Caco-2 (cell line): ENCODE results near the gene DARS1. TPM values are rescaled to one million over a fixed set of nuclear protein-coding genes. Genes with fewer than 3 reads are reported as not detected.

Experiments
- BruUV-seq: library from RNA; stranded (reverse); fragments of 400-500 nt; replicated peaks from 2 replicates; lab custom pipeline; 2021; lab: Mats Ljungman, UMichigan
- CTCF ChIA-PET: fragments of 300-600 bp; sonication (Branson Sonifier 250); formaldehyde crosslinking; loops from one replicate; lab custom pipeline; 2022; ENCODE audit warnings: antibody characterized with exemption; lab: Charles Lee
- POLR2A ChIA-PET: fragments of 300-600 bp; sonication (Branson Sonifier 250); formaldehyde crosslinking; loops from one replicate; lab custom pipeline; 2022; ENCODE audit warnings: antibody characterized with exemption; lab: Charles Lee
- DNase-seq, 2 experiments: peaks; one replicate each; pipeline versions ENCODE4 v3.0.0 to v3.0.0-alpha.2; 2020 to 2022
- H3K27me3 ChIP-seq: replicated peaks from 2 replicates; pipeline ENCODE4 v1.6.0; 2011; ENCODE audit warnings: low read length; ENCODE audit not compliant: control insufficient read depth, insufficient read depth
- H3K36me3 ChIP-seq: 2 replicates; pipeline ENCODE4 v1.5.1; 2011; ENCODE audit warnings: low read length; ENCODE audit not compliant: control insufficient read depth, insufficient read depth
- H3K4me1 ChIP-seq: fragments of 250-450 bp; sonication (Bioruptor Pico); 2 replicates; pipeline ENCODE4 v1.5.1; 2020; ENCODE audit warnings: mild to moderate bottlenecking
- H3K4me3 ChIP-seq: 2 replicates; pipeline ENCODE4 v1.5.1; 2011; ENCODE audit warnings: low read depth, mild to moderate bottlenecking, control low read depth, low read length
- H3K9me3 ChIP-seq: fragments of 250-450 bp; sonication (Bioruptor Pico); 2 replicates; pipeline ENCODE4 v1.5.1; 2020; ENCODE audit warnings: mild to moderate bottlenecking, moderate library complexity
- H3K27ac Mint-ChIP-seq: one replicate; pipeline ENCODE4 v1.8.0; 2022; ENCODE audit warnings: mixed read lengths; ENCODE audit not compliant: unreplicated experiment
- H3K27me3 Mint-ChIP-seq: one replicate; pipeline ENCODE4 v1.8.0; 2022; ENCODE audit warnings: mixed read lengths; ENCODE audit not compliant: insufficient read depth, unreplicated experiment
- H3K36me3 Mint-ChIP-seq: one replicate; pipeline ENCODE4 v1.8.0; 2022; ENCODE audit warnings: mild to moderate bottlenecking, mixed read lengths; ENCODE audit not compliant: insufficient read depth, unreplicated experiment
- H3K4me1 Mint-ChIP-seq: one replicate; pipeline ENCODE4 v1.8.0; 2022; ENCODE audit warnings: low read depth, mixed read lengths; ENCODE audit not compliant: unreplicated experiment
- H3K4me3 Mint-ChIP-seq: one replicate; pipeline ENCODE4 v1.8.0; 2022; ENCODE audit warnings: mild to moderate bottlenecking, moderate library complexity, mixed read lengths; ENCODE audit not compliant: unreplicated experiment
- H3K9me3 Mint-ChIP-seq: one replicate; pipeline ENCODE4 v1.8.0; 2022; ENCODE audit warnings: mixed read lengths; ENCODE audit not compliant: unreplicated experiment
- intact Hi-C: fragments of 100-400 bp; cut with micrococcal nuclease; formaldehyde crosslinking; loops from one replicate; pipeline ENCODE4 v1.10.0; 2022; ENCODE audit not compliant: unreplicated experiment
- total RNA-seq: library from RNA; stranded (reverse); gene quantifications from 2 replicates; pipeline ENCODE4 v1.2.3, GENCODE V29; 2022
- TF ChIP-seq, protein P1 (sequence below), 2 experiments: fragments of 200-600 bp in 1 of 2; IDR thresholded peaks; 1 replicate in 1 of 2; 2 replicates in 1 of 2; pipeline versions ENCODE4 v1.5.1 to v1.8.0; 2011 to 2022; ENCODE audit warnings: antibody characterized with exemption in 1 of 2, control low read depth in 1 of 2, inconsistent platforms in 1 of 2, low read depth in 1 of 2, low read length in 1 of 2, mild to moderate bottlenecking in 1 of 2, moderate library complexity in 1 of 2; ENCODE audit not compliant: insufficient read depth in 1 of 2, severe bottlenecking in 1 of 2, unreplicated experiment in 1 of 2

DARS1 gene
- total RNA-seq, 1 experiment from 2014 or later, result 90.9 TPM

- Mint-ChIP-seq H3K36me3 (no peaks in the 10 kb centered on the region), H3K9me3 (no peaks in the 10 kb centered on the region), H3K4me1 (peaks cover 16% of the 10 kb centered on the region), H3K4me3 (no peak overlapping the region), H3K27ac (no peak overlapping the region), H3K27me3 (no peaks in the 10 kb centered on the region)
- ChIA-PET POLR2A (interaction anchor here (1.2 kb wide), 1 partner anchor 20 kb away, joined by 3 read pairs; the partner anchor contains the start of gene DARS1), CTCF (no interaction called here)
- TF ChIP-seq, protein P1, sequence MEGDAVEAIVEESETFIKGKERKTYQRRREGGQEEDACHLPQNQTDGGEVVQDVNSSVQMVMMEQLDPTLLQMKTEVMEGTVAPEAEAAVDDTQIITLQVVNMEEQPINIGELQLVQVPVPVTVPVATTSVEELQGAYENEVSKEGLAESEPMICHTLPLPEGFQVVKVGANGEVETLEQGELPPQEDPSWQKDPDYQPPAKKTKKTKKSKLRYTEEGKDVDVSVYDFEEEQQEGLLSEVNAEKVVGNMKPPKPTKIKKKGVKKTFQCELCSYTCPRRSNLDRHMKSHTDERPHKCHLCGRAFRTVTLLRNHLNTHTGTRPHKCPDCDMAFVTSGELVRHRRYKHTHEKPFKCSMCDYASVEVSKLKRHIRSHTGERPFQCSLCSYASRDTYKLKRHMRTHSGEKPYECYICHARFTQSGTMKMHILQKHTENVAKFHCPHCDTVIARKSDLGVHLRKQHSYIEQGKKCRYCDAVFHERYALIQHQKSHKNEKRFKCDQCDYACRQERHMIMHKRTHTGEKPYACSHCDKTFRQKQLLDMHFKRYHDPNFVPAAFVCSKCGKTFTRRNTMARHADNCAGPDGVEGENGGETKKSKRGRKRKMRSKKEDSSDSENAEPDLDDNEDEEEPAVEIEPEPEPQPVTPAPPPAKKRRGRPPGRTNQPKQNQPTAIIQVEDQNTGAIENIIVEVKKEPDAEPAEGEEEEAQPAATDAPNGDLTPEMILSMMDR (IDR thresholded peaks at IDR 0.05; ENCODE audit: insufficient read depth in 1 of 2, low read depth in 1 of 2, low read length in 1 of 2, severe bottlenecking in 1 of 2, unreplicated experiment in 1 of 2), result no peak
- no peak for DNase-seq
- no TSS peak for BruUV-seq
- intact Hi-C loops, result no loop called here
- H3K9me3 ChIP-seq, result no peaks in the 10 kb centered on the region
- peaks cover 16% of the 10 kb centered on the region for H3K4me1 ChIP-seq
- no peaks in the 10 kb centered on the region for H3K36me3 ChIP-seq
- H3K27me3 ChIP-seq, result no peaks in the 10 kb centered on the region
- no peak overlapping the region for H3K4me3 ChIP-seq
These were observed 20.2 kb upstream of the DARS1 start for GRCh38 chr2:136005462-136006196.

GRCh38 chr2:136004965-136005364, 19.5 kb upstream of the DARS1 start:
- Histone ChIP-seq H3K9me3 (no peaks in the 10 kb centered on the region), H3K4me1 (peaks cover 16% of the 10 kb centered on the region), H3K36me3 (no peaks in the 10 kb centered on the region), H3K27me3 (no peaks in the 10 kb centered on the region), H3K4me3 (no peak overlapping the region)
- no peak overlapping the region for H3K4me3 Mint-ChIP-seq
- H3K4me1 Mint-ChIP-seq, result peaks cover 16% of the 10 kb centered on the region
- CTCF ChIA-PET, result no interaction called here
- H3K36me3 Mint-ChIP-seq, result no peaks in the 10 kb centered on the region
- POLR2A ChIA-PET, result interaction anchor here (1.2 kb wide), 1 partner anchor 19 kb away, joined by 3 read pairs; the partner anchor contains the start of gene DARS1
- intact Hi-C loops, result no loop called here
- H3K9me3 Mint-ChIP-seq, result no peaks in the 10 kb centered on the region
- DNase-seq, result no peak
- TF ChIP-seq, protein P1 (IDR thresholded peaks at IDR 0.05; ENCODE audit: insufficient read depth in 1 of 2, low read depth in 1 of 2, low read length in 1 of 2, severe bottlenecking in 1 of 2, unreplicated experiment in 1 of 2), result no peak
- no TSS peak for BruUV-seq
- no peak overlapping the region for H3K27ac Mint-ChIP-seq
- no peaks in the 10 kb centered on the region for H3K27me3 Mint-ChIP-seq

- H3K27ac Mint-ChIP-seq, result no peak overlapping the region
- intact Hi-C loops, result no loop called here
- no peaks in the 10 kb centered on the region for H3K27me3 Mint-ChIP-seq
- DNase-seq, result no peak
- H3K4me3 ChIP-seq, result no peak overlapping the region
- peaks cover 4% of the 10 kb centered on the region for H3K4me1 Mint-ChIP-seq
- H3K36me3 Mint-ChIP-seq, result no peaks in the 10 kb centered on the region
- CTCF ChIA-PET, result no interaction called here
- BruUV-seq, result no TSS peak
- H3K36me3 ChIP-seq, result no peaks in the 10 kb centered on the region
- POLR2A ChIA-PET, result no interaction called here
- H3K4me3 Mint-ChIP-seq, result no peak overlapping the region
- TF ChIP-seq, protein P1 (IDR thresholded peaks at IDR 0.05; ENCODE audit: insufficient read depth in 1 of 2, low read depth in 1 of 2, low read length in 1 of 2, severe bottlenecking in 1 of 2, unreplicated experiment in 1 of 2), result no peak
- H3K27me3 ChIP-seq, result no peaks in the 10 kb centered on the region
- H3K9me3 Mint-ChIP-seq, result no peaks in the 10 kb centered on the region
- H3K9me3 ChIP-seq, result no peaks in the 10 kb centered on the region
- H3K4me1 ChIP-seq, result peaks cover 5% of the 10 kb centered on the region
These were observed 15.7 kb upstream of the DARS1 start for GRCh38 chr2:136001131-136001530.
